ENCODE results near the gene ARL6IP6. TPM values are rescaled to one million over a fixed set of nuclear protein-coding genes. Genes with fewer than 3 reads are reported as not detected.

Gene ARL6IP6
- total RNA-seq, result 5.9 and 12.3 TPM in 2 replicates

GRCh38 chr2:152718076-152718908 is at the start of gene ARL6IP6:
ARL6IP6 (plus strand) TSS chr2:152718620; CDS start chr2:152718625, 5 bp downstream.

GRCh38 chr2:152717228-152718075 is 968 bp upstream of the ARL6IP6 start, which contains the start of gene PRPF40A:
PRPF40A (minus strand) TSS chr2:152717461; CDS start chr2:152717439, 22 bp downstream.

Other genes starting within 250 kb of the ARL6IP6 start
- 63.0 and 73.3 TPM in 2 replicates for gene PRPF40A, start 1.2 kb upstream of the ARL6IP6 start, total RNA-seq